Islet precursor cell (in vitro differentiated cells): Measurements from ENCODE around the gene TERB2.
"Not testable (repeated sequence)": the region's sequence is repeated elsewhere in the genome, so short reads cannot be mapped to it uniquely, and the experiment has no call there.

Experiments
- DNase-seq: peaks from one replicate; pipeline ENCODE4 v3.0.0-alpha.2; 2018

Gene TERB2

GRCh38 chr15:45003731-45004410 is 47.4 kb downstream of the TERB2 start:
- DNase-seq: not testable (repeated sequence)

DNA sequence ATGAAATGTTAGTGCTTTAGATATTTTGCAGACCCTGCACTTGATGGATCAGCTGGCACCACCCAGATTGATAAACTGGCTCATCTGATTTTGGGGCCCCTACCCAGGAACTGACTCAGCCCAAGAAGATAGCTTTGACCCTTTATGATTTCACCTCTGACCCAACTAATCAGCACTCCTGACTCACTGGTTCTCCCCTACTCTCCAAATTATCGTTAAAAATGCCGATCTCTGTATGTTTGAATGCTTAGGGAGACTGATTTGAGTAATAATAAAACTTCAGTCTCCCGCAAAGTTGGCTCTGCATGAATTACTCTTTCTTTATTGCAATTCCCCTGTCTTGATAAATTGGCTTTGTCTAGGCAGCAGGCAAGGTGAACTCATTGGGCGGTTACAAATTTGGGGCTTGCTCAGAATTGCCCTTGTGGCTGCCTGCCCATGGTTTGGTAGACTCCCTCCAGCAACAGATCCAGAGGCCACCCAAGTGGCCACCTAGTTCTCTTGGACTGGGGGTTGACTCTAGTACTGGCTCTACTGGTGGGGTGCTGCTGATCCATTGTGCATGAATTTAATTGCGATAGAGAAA is 48.2 kb downstream of the TERB2 start:
- DNase-seq: not testable (repeated sequence)

- no peak for DNase-seq
Measured at GRCh38 chr15:45009046-45009445, 52.6 kb downstream of the TERB2 start.

- not testable (repeated sequence) for DNase-seq
Measured at GRCh38 chr15:45015114-45015513, 58.6 kb downstream of the TERB2 start.

- DNase-seq: not testable (repeated sequence)
Measured at GRCh38 chr15:45020222-45020900, 63.9 kb downstream of the TERB2 start.

- not testable (repeated sequence) for DNase-seq
Measured at GRCh38 chr15:45020901-45021259, 64.4 kb downstream of the TERB2 start.

- no peak for DNase-seq
Measured at GRCh38 chr15:45021348-45021747, 64.9 kb downstream of the TERB2 start.

- DNase-seq: peak; percentile 97
Measured at GRCh38 chr15:45022871-45023658, 66.6 kb downstream of the TERB2 start, which contains the start of gene SORD. TSS of gene SORD (plus strand) at chr15:45023195. CDS start at chr15:45023284, 89 bp downstream.

DNA sequence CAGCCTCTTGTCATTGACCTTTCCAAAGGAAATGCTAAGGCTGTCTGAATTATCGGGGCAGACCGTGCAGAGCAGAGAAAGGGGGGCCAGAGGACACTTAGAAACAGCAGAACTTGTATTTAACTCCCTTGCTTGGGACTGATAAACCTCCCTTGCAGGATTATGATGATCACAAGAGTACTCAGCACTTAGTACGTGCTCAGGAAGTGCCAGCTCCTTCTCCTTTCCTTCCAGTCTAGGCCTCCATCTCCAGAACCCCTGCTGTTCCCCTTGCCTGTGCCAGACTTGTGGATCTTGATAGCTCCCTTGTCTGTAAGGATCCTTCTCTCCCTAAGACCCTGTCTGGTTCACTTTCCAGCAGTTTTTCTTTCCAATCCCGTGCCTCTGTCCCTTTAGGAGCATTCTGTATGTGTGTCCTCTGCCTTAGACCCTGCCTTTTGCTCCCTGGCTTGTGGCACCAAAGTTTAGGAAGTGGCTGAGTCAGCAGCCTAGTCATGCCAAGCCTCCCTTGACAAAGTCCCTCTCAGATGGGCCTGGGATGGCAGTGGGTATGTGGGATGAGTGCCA is 67.3 kb downstream of the TERB2 start:
- no peak for DNase-seq

DNA sequence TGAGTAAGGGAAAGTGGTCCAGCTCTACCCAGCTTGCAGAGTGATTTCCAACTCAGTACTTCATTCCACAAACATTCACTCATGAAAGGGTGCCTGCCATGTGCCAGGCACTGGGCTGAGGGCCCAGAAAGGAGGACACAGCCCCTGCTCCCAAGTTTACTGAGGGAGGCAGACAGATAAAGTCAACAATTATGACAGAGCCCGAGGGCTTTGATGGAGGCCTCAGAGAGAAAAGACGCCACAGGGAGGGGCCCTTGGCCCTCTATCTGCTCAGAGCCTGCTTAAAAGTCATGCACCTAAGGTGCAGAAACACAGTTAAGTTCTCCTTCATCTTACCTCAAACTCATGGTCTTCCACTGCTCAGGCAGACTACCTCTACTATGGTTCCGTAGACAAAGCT is 68.2 kb downstream of the TERB2 start:
- not testable (repeated sequence) for DNase-seq

DNA sequence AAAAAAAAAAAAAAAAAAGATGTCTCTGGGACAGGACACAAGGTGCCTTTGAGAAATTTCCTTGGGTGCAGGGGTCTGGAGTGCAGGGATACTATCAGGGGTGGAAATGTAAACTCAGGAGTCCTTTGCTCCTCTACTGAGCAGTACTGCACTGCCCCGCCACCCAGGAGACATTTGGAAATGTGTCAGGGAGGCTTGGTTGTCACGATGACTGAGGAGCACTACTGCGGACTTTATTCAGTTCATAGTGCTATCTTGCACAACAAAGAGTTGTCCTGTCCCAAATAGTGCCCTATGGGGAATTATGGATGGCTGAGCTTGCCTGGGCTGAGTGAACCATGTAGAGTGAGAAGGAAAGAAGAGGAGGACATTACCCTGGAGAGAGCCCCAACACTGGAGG is 69.1 kb downstream of the TERB2 start:
- not testable (repeated sequence) for DNase-seq

- no peak for DNase-seq
Measured at GRCh38 chr15:45026651-45027190, 70.2 kb downstream of the TERB2 start.

- no peak for DNase-seq
Measured at GRCh38 chr15:45027220-45027619, 70.7 kb downstream of the TERB2 start.
